Hepatocyte (in vitro differentiated cells): ENCODE data around the gene GNL1.

ENCODE experiments used
- EZH2 ChIP-seq: fragments of 200-600 bp; sonication (generic); IDR thresholded peaks from 2 replicates; pipeline ENCODE4 v1.6.1; 2016; ENCODE audit warnings: antibody characterized with exemption, mild to moderate bottlenecking, borderline replicate concordance
- EZH2phosphoT487 ChIP-seq: fragments of 200-600 bp; sonication (generic); IDR thresholded peaks from one replicate; pipeline ENCODE4 v1.6.1; 2018; ENCODE audit warnings: antibody characterized with exemption, mild to moderate bottlenecking, low read depth, moderate library complexity; ENCODE audit not compliant: unreplicated experiment, severe bottlenecking
- TF ChIP-seq, protein P1 (sequence below): fragments of 200-600 bp; sonication (generic); IDR thresholded peaks from 2 replicates; pipeline ENCODE4 v1.5.1; 2016; ENCODE audit warnings: antibody characterized with exemption, mild to moderate bottlenecking; ENCODE audit not compliant: poor library complexity

DNA sequence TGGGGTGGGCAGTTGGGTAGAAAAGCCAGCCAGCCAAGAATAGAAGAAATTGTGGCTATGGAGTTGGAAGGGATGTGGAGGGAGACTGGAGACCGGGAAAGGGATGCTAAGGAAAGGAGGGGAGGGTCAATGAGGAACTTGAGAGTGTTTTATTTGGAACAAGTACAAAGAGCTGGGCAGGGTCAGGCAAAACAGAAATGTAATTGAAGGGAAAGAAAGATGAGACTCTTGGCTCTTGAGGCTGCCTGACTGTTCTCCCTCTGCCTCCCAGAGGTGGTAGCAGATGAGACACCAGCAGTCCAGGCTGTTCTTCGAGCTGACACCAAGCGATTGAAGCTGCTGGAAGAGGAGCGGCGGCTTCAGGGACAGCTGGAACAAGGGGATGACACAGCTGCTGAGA, 27.6 kb upstream of the GNL1 start:
- TF ChIP-seq EZH2, result no peak
- TF ChIP-seq, protein P1, sequence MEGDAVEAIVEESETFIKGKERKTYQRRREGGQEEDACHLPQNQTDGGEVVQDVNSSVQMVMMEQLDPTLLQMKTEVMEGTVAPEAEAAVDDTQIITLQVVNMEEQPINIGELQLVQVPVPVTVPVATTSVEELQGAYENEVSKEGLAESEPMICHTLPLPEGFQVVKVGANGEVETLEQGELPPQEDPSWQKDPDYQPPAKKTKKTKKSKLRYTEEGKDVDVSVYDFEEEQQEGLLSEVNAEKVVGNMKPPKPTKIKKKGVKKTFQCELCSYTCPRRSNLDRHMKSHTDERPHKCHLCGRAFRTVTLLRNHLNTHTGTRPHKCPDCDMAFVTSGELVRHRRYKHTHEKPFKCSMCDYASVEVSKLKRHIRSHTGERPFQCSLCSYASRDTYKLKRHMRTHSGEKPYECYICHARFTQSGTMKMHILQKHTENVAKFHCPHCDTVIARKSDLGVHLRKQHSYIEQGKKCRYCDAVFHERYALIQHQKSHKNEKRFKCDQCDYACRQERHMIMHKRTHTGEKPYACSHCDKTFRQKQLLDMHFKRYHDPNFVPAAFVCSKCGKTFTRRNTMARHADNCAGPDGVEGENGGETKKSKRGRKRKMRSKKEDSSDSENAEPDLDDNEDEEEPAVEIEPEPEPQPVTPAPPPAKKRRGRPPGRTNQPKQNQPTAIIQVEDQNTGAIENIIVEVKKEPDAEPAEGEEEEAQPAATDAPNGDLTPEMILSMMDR, result no peak
- TF ChIP-seq EZH2phosphoT487, result no peak
